ENCODE results near the gene WWOX.

GRCh38 chr16:78560997-78561396, 461.5 kb downstream of the WWOX start:
- TF ChIP-seq CTCF (conservative IDR thresholded peaks at IDR 0.05 in 1 of 2, IDR thresholded peaks at IDR 0.05 in 1 of 2; ENCODE audit: extremely low read depth in 1 of 2, insufficient read depth in 1 of 2, low read depth in 1 of 2, low read length in 2 of 2) (no peak), EZH2 (IDR thresholded peaks at IDR 0.05; ENCODE audit: borderline replicate concordance, low read length) (no peak)

Measured in mammary epithelial cell (primary cell).